ENCODE measurements around the gene ST14.

Gene ST14

GRCh38 chr11:130197386-130198035 lies 37.9 kb downstream of the ST14 start:
- no peak for TF ChIP-seq ZFX (IDR thresholded peaks at IDR 0.05; ENCODE audit: borderline replicate concordance)
- TF ChIP-seq, protein P1, sequence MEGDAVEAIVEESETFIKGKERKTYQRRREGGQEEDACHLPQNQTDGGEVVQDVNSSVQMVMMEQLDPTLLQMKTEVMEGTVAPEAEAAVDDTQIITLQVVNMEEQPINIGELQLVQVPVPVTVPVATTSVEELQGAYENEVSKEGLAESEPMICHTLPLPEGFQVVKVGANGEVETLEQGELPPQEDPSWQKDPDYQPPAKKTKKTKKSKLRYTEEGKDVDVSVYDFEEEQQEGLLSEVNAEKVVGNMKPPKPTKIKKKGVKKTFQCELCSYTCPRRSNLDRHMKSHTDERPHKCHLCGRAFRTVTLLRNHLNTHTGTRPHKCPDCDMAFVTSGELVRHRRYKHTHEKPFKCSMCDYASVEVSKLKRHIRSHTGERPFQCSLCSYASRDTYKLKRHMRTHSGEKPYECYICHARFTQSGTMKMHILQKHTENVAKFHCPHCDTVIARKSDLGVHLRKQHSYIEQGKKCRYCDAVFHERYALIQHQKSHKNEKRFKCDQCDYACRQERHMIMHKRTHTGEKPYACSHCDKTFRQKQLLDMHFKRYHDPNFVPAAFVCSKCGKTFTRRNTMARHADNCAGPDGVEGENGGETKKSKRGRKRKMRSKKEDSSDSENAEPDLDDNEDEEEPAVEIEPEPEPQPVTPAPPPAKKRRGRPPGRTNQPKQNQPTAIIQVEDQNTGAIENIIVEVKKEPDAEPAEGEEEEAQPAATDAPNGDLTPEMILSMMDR (IDR thresholded peaks at IDR 0.05): no peak
- H3K27ac ChIP-seq: no peak overlapping the region

DNA sequence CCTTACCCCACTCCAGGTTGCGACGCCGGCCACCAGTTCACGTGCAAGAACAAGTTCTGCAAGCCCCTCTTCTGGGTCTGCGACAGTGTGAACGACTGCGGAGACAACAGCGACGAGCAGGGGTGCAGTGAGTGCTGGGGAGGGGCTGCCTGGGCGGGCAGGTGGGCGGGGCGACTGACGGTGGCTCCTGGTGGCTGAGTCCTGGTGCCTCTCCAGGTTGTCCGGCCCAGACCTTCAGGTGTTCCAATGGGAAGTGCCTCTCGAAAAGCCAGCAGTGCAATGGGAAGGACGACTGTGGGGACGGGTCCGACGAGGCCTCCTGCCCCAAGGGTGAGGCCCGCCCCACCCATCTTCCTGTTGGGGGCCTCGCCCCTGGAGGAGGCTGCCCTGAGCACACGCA lies 38.7 kb downstream of the ST14 start:
- H3K27ac ChIP-seq: no peak overlapping the region
- no peak for TF ChIP-seq ZFX (IDR thresholded peaks at IDR 0.05; ENCODE audit: borderline replicate concordance)
- TF ChIP-seq, protein P1 (IDR thresholded peaks at IDR 0.05): no peak

- TF ChIP-seq ZFX (IDR thresholded peaks at IDR 0.05; ENCODE audit: borderline replicate concordance): no peak
- TF ChIP-seq, protein P1 (IDR thresholded peaks at IDR 0.05): no peak
- H3K27ac ChIP-seq: no peak overlapping the region
Observed at GRCh38 chr11:130198964-130199363, 39.4 kb downstream of the ST14 start.

DNA sequence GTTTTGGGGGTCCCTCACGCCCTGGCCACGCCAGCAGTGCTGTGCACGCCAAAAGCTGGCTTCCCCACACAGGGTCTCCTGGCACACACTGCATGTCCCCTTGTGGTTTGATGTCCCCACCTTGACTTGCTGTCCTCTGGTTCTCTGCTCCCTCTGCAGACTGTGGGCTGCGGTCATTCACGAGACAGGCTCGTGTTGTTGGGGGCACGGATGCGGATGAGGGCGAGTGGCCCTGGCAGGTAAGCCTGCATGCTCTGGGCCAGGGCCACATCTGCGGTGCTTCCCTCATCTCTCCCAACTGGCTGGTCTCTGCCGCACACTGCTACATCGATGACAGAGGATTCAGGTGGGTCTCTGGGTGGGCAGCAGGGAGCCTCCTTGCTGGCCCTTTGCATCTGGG lies 40.2 kb downstream of the ST14 start:
- H3K27ac ChIP-seq: no peak overlapping the region
- no peak for TF ChIP-seq ZFX (IDR thresholded peaks at IDR 0.05; ENCODE audit: borderline replicate concordance)
- TF ChIP-seq, protein P1 (IDR thresholded peaks at IDR 0.05): no peak

- no peak for TF ChIP-seq ZFX (IDR thresholded peaks at IDR 0.05; ENCODE audit: borderline replicate concordance)
- TF ChIP-seq, protein P1 (IDR thresholded peaks at IDR 0.05): no peak
Observed at GRCh38 chr11:130201026-130201425, 41.4 kb downstream of the ST14 start.

DNA sequence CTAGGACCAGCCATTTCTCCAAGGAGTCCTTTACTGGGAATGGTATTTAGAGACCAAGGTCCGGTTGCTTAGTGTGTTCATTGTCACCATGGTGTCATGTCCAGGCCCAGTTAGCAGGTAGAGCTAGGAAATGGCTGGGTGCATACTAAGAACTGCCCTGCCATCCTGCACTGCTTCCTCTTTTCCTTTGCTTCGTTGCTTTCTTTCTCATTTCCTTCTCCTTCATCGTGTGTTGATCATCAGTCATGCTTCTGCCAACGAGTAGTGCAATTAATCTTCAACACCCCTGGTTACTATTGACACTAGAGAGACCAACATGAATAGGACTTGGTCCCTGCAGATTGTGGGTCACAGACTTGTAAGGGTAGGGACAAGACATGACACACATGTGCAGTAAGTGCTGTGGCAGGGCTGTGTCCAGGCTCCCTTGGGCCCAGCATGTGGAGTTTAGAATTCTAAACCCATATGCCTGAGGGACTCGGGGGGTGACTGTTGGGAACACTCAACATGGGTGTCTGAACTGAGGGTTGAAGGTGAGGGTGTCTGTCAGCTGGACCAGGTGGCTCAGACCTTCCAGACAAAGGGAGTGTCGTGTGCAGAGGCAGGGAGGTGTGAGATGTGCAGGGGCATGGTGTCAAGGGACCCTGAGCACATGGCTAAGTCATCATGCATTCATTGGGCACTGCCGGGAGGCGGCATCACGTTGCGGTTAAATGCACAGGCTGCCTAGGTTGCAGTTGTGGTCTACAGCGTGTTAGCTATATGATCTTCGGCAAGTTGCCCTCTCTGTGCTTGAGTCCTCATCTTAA lies 42.6 kb downstream of the ST14 start:
- no peak for TF ChIP-seq ZFX (IDR thresholded peaks at IDR 0.05; ENCODE audit: borderline replicate concordance)
- TF ChIP-seq, protein P1 (IDR thresholded peaks at IDR 0.05): no peak
- no peak overlapping the region for H3K27ac ChIP-seq

More at GRCh38 chr11:130201026-130201425, 41.4 kb downstream of the ST14 start:
- no peak overlapping the region for H3K27ac ChIP-seq

All from 22Rv1 (cell line).